HCT116 (cell line): Measurements from ENCODE around the gene KCNH2. TPM values are rescaled to one million over a fixed set of nuclear protein-coding genes. Genes with fewer than 3 reads are reported as not detected.

ENCODE experiments used
- ATAC-seq: fragments of 200-7000 bp; cut with Tn5 transposase; 2 replicates; pipeline ENCODE4 v1.9.1; 2020; ENCODE audit warnings: mild to moderate bottlenecking, moderate library complexity
- BruUV-seq: library from RNA; stranded (reverse); fragments of 400-500 nt; replicated peaks from 2 replicates; lab custom pipeline; 2021; lab: Mats Ljungman, UMichigan
- CTCF ChIA-PET: fragments of 300-600 bp; sonication (Branson Sonifier 250); formaldehyde crosslinking; loops from one replicate; lab custom pipeline; 2021; ENCODE audit warnings: antibody characterized with exemption; lab: Charles Lee
- POLR2A ChIA-PET: fragments of 300-600, 350-600 bp; sonication (Branson Sonifier 250); formaldehyde crosslinking; loops from one replicate; lab custom pipeline; 2021; ENCODE audit warnings: antibody characterized with exemption; lab: Charles Lee
- RAD21 ChIA-PET, 2 experiments: fragments of 300-600 bp; sonication (Branson Sonifier 250); formaldehyde crosslinking; loops; one replicate each; lab custom pipeline; 2023; ENCODE audit warnings: low total read pairs in 2 of 2; ENCODE audit not compliant: uncharacterized antibody in 2 of 2, unreplicated experiment in 2 of 2, low non-redundant PET in 1 of 2; lab: Charles Lee
- DNase-seq: peaks from one replicate; pipeline ENCODE4 v3.0.0-alpha.2; 2010; ENCODE audit warnings: low read depth, low spot score
- H2AFZ ChIP-seq: fragments of 200-600 bp; shearing (Covaris generic), sonication (generic); 2 replicates; pipeline ENCODE4 v1.6.1; 2017; ENCODE audit warnings: low read depth, mixed run types, mixed read lengths, antibody characterized with exemption, low read length; ENCODE audit not compliant: poor library complexity, severe bottlenecking
- H3K27ac ChIP-seq: 2 replicates; pipeline ENCODE4 v1.5.1; 2012; ENCODE audit warnings: low read depth, low read length
- H3K27me3 ChIP-seq: fragments of 200-600 bp; sonication (generic); 2 replicates; pipeline ENCODE4 v1.6.1; 2016; ENCODE audit warnings: mixed run types, low read length, mixed read lengths; ENCODE audit not compliant: insufficient read depth
- H3K36me3 ChIP-seq, 2 experiments: fragments of 200-500 bp in 1 of 2; fragments of 200-600 bp in 1 of 2; sonication (Bioruptor generic) in 1 of 2; sonication (generic) in 1 of 2; 2 replicates each; pipeline versions ENCODE4 v1.5.1 to v1.6.1; 2014 to 2016; ENCODE audit warnings: low read length in 2 of 2, inconsistent platforms in 1 of 2, mixed read lengths in 1 of 2, mixed run types in 1 of 2; ENCODE audit not compliant: insufficient read depth in 2 of 2, control insufficient read depth in 1 of 2
- H3K4me1 ChIP-seq, 2 experiments: fragments of 200-600 bp in 1 of 2; sonication (generic) in 1 of 2; 2 replicates each; pipeline versions ENCODE4 v1.5.1 to v1.6.1; 2012 to 2017; ENCODE audit warnings: low read length in 2 of 2, inconsistent platforms in 1 of 2, mild to moderate bottlenecking in 1 of 2, mixed read lengths in 1 of 2, mixed run types in 1 of 2, moderate library complexity in 1 of 2; ENCODE audit not compliant: insufficient read depth in 2 of 2, control insufficient read depth in 1 of 2
- H3K4me2 ChIP-seq: fragments of 200-600 bp; sonication (generic); 2 replicates; pipeline ENCODE4 v1.6.1; 2017; ENCODE audit warnings: mixed run types, low read length, mixed read lengths
- H3K4me3 ChIP-seq, 2 experiments: fragments of 200-600 bp in 1 of 2; sonication (generic) in 1 of 2; replicated peaks in 1 of 2; 2 replicates each; pipeline ENCODE4 v1.5.1; 2011 to 2016; ENCODE audit warnings: low read length in 2 of 2, control low read depth in 1 of 2, low read depth in 1 of 2, mild to moderate bottlenecking in 1 of 2, mixed read lengths in 1 of 2, mixed run types in 1 of 2
- H3K79me2 ChIP-seq: fragments of 200-600 bp; sonication (generic); 2 replicates; pipeline ENCODE4 v1.6.1; 2017; ENCODE audit warnings: mild to moderate bottlenecking, mixed run types, low read length, moderate library complexity, mixed read lengths; ENCODE audit not compliant: insufficient read depth
- H3K9ac ChIP-seq: fragments of 200-600 bp; sonication (generic); 2 replicates; pipeline ENCODE4 v1.6.1; 2016; ENCODE audit warnings: low read length, mixed read lengths
- H3K9me2 ChIP-seq: fragments of 200-600 bp; sonication (generic), shearing (Covaris generic); 2 replicates; pipeline ENCODE4 v1.6.1; 2017; ENCODE audit warnings: mixed run types, mild to moderate bottlenecking, moderate library complexity; ENCODE audit not compliant: insufficient read depth
- H3K9me3 ChIP-seq, 2 experiments: fragments of 200-500 bp in 1 of 2; fragments of 200-600 bp in 1 of 2; sonication (Bioruptor generic) in 1 of 2; sonication (generic) in 1 of 2; 2 replicates each; pipeline ENCODE4 v1.6.1; 2014 to 2017; ENCODE audit warnings: low read length in 2 of 2, mixed read lengths in 2 of 2, inconsistent platforms in 1 of 2, low read depth in 1 of 2, mild to moderate bottlenecking in 1 of 2, mixed run types in 1 of 2, moderate library complexity in 1 of 2; ENCODE audit not compliant: control insufficient read depth in 1 of 2, insufficient read depth in 1 of 2
- H4K20me1 ChIP-seq: fragments of 200-600 bp; sonication (generic), shearing (Covaris generic); 2 replicates; pipeline ENCODE4 v1.6.1; 2017; ENCODE audit warnings: mixed run types, mild to moderate bottlenecking, moderate library complexity; ENCODE audit not compliant: insufficient read depth
- ATF3 ChIP-seq: IDR thresholded peaks from 2 replicates; pipeline ENCODE4 v1.6.1; 2012
- EGR1 ChIP-seq: IDR thresholded peaks from 2 replicates; pipeline ENCODE4 v1.6.1; 2012; ENCODE audit warnings: low read depth
- ELF1 ChIP-seq: IDR thresholded peaks from 2 replicates; pipeline ENCODE4 v1.6.1; 2012; ENCODE audit warnings: low read depth, borderline replicate concordance
- EZH2 ChIP-seq: fragments of 200-600 bp; sonication (generic); IDR thresholded peaks from 2 replicates; pipeline ENCODE4 v1.6.1; 2017; ENCODE audit warnings: antibody characterized with exemption, mixed run types
- EZH2phosphoT487 ChIP-seq: fragments of 200-600 bp; IDR thresholded peaks from 2 replicates; pipeline ENCODE4 v1.6.1; 2018; ENCODE audit warnings: antibody characterized with exemption, borderline replicate concordance
- POLR2A ChIP-seq: IDR thresholded peaks from 2 replicates; pipeline ENCODE4 v1.7.0; 2011; ENCODE audit warnings: borderline replicate concordance; ENCODE audit not compliant: insufficient read depth, insufficient read length; ENCODE audit errors: extremely low read depth
- RAD21 ChIP-seq: IDR thresholded peaks from 2 replicates; pipeline ENCODE4 v1.6.1; 2012; ENCODE audit warnings: low read depth, mild to moderate bottlenecking
- SRF ChIP-seq: IDR thresholded peaks from 2 replicates; pipeline ENCODE4 v1.6.1; 2012; ENCODE audit warnings: low read depth
- TCF7L2 ChIP-seq: IDR thresholded peaks from 2 replicates; pipeline ENCODE4 v1.7.0; 2011; ENCODE audit warnings: borderline replicate concordance, inconsistent platforms; ENCODE audit not compliant: insufficient read depth, insufficient read length; ENCODE audit errors: extremely low read depth
- YY1 ChIP-seq: IDR thresholded peaks from 2 replicates; pipeline ENCODE4 v1.6.1; 2011; ENCODE audit warnings: low read length, low read depth, moderate library complexity, mild to moderate bottlenecking; ENCODE audit not compliant: insufficient replicate concordance; ENCODE audit errors: extremely low read depth
- ZBTB33 ChIP-seq: IDR thresholded peaks from 2 replicates; pipeline ENCODE4 v1.6.1; 2011; ENCODE audit warnings: mild to moderate bottlenecking, low read length, moderate library complexity; ENCODE audit not compliant: insufficient replicate concordance; ENCODE audit errors: extremely low read depth
- ZFX ChIP-seq: fragments of 450-650 bp; IDR thresholded peaks from 2 replicates; pipeline ENCODE4 v1.6.1; 2017
- ZNF274 ChIP-seq: fragments of 200-500 bp; sonication (Bioruptor generic); IDR thresholded peaks from 2 replicates; pipeline ENCODE4 v1.6.1; 2014; ENCODE audit warnings: mild to moderate bottlenecking, low read depth, low read length, inconsistent platforms
- intact Hi-C: fragments of 100-400 bp; cut with micrococcal nuclease; formaldehyde crosslinking; loops from 2 replicates; pipeline ENCODE4 v1.10.0; 2022
- total RNA-seq: library from RNA; stranded (reverse); gene quantifications from one replicate; pipeline ENCODE4 v1.2.1, GENCODE V29; 2021; ENCODE audit not compliant: unreplicated experiment
- TF ChIP-seq, protein P1 (sequence below): IDR thresholded peaks from 2 replicates; pipeline ENCODE4 v1.6.1; 2012

The KCNH2 gene
- total RNA-seq, 1 experiment from 2014 or later, result 9.7 TPM

GRCh38 chr7:150969475-150969874 is 8.6 kb downstream of the KCNH2 start:
- ATAC-seq (no peak), DNase-seq (no peak)
- no peaks in the 10 kb centered on the region for H4K20me1 ChIP-seq
- TF ChIP-seq ATF3 (no peak), ZFX (no peak), ZNF274 (no peak), POLR2A (no peak), ZBTB33 (no peak), RAD21 (no peak), EZH2 (no peak), EZH2phosphoT487 (no peak), YY1 (no peak), ELF1 (no peak), EGR1 (no peak), SRF (no peak), TCF7L2 (no peak)
- TF ChIP-seq, protein P1, sequence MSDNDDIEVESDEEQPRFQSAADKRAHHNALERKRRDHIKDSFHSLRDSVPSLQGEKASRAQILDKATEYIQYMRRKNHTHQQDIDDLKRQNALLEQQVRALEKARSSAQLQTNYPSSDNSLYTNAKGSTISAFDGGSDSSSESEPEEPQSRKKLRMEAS, result no peak
- no peaks in the 10 kb centered on the region for H3K9me2 ChIP-seq
- H3K36me3 ChIP-seq, result no peaks in the 10 kb centered on the region
- no peaks in the 10 kb centered on the region for H3K79me2 ChIP-seq
- no peak overlapping the region for H2AFZ ChIP-seq
- CTCF ChIA-PET, result interaction anchor here (1.6 kb wide), 1 partner anchor 38 kb away, joined by 4 read pairs; no protein-coding TSS in a partner anchor
- no peak overlapping the region for H3K4me2 ChIP-seq
- no peaks in the 10 kb centered on the region for H3K27me3 ChIP-seq
- no TSS peak for BruUV-seq
- peaks cover 20 to 27% of the 10 kb centered on the region in 2 experiments for H3K4me1 ChIP-seq
- H3K4me3 ChIP-seq, result no peak overlapping the region
- H3K27ac ChIP-seq, result no peak overlapping the region
- POLR2A ChIA-PET, result no interaction called here
- RAD21 ChIA-PET, result no interaction called here
- H3K9me3 ChIP-seq, result no peaks in the 10 kb centered on the region
- intact Hi-C loops, result no loop called here
- no peak overlapping the region for H3K9ac ChIP-seq
